PC-3 (cell line): Measurements from ENCODE around the gene ITGAL.

ENCODE experiments used
- CTCF ChIP-seq: fragments of 300-600 bp; sonication (generic); conservative IDR thresholded peaks from 2 replicates; pipeline ENCODE4 v1.5.1; 2017; ENCODE audit warnings: antibody characterized with exemption, low read depth, mild to moderate bottlenecking, low read length
- EZH2 ChIP-seq: fragments of 300-600 bp; sonication (generic); IDR thresholded peaks from one replicate; pipeline ENCODE4 v1.6.1; 2017; ENCODE audit warnings: antibody characterized with exemption, mild to moderate bottlenecking, low read length; ENCODE audit not compliant: unreplicated experiment
- EZH2phosphoT487 ChIP-seq: fragments of 300-600 bp; sonication (generic); IDR thresholded peaks from 2 replicates; pipeline ENCODE4 v1.6.1; 2018; ENCODE audit warnings: mild to moderate bottlenecking, antibody characterized with exemption, low read length, borderline replicate concordance

DNA sequence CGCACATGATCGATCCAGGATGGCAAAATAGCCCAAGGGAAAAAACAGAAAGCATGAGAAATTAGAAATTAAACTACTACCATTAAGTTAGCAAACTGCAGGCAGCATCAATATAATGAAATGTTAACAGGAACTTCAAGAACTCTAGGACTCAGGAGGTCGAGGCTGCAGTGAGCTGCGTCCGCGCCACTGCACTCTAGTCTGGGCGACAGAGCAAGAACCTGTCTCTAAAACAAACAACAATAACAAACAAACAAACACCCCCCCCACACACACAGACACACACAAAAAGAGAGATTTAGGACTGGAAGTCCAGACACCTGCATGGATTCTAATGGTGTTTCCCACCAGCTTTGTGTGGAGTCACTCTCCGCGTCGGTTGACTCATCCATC lies 26.3 kb upstream of the ITGAL start:
- TF ChIP-seq CTCF: no peak
- no peak for TF ChIP-seq EZH2
- TF ChIP-seq EZH2phosphoT487: no peak
